Right lobe of liver (tissue), 4 donors: Measurements from ENCODE around the gene RTF1.

Experiments
- POLR2A ChIP-seq: fragments of 450-650 bp; IDR thresholded peaks from one replicate; pipeline ENCODE4 v1.6.1; 2017; ENCODE audit warnings: antibody characterized with exemption, mild to moderate bottlenecking
- TF ChIP-seq, protein P1 (sequence below), 4 donors: fragments of 200-600 bp in 3 of 4; fragments of 450-650 bp in 1 of 4; IDR thresholded peaks; one replicate each; pipeline versions ENCODE4 v1.5.1 to v1.8.0; 2016 to 2022; ENCODE audit warnings: antibody characterized with exemption in 4 of 4, mild to moderate bottlenecking in 2 of 4
- donor health status: DM: no; HTN: no; CAD: no.
- donor health status: DM: no; HTN: no; CAD: no.
- donor health status: DM: no; HTN: yes; CAD: no.

DNA sequence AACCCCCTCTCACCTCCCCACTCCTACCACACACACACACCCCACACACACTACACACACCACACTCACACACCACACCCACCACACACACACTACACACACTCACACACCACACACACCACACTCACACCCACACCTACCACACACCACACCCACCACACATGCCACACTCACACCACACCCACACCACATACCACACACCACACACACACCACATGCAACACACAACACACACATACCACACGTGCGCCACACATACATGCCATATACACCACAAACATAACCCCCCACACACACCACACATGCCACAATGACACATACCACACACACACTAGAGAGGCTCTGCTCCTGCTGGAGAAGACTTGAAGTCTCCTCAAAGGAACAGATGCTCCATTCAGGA is 70.9 kb downstream of the RTF1 start:
- TF ChIP-seq, protein P1, sequence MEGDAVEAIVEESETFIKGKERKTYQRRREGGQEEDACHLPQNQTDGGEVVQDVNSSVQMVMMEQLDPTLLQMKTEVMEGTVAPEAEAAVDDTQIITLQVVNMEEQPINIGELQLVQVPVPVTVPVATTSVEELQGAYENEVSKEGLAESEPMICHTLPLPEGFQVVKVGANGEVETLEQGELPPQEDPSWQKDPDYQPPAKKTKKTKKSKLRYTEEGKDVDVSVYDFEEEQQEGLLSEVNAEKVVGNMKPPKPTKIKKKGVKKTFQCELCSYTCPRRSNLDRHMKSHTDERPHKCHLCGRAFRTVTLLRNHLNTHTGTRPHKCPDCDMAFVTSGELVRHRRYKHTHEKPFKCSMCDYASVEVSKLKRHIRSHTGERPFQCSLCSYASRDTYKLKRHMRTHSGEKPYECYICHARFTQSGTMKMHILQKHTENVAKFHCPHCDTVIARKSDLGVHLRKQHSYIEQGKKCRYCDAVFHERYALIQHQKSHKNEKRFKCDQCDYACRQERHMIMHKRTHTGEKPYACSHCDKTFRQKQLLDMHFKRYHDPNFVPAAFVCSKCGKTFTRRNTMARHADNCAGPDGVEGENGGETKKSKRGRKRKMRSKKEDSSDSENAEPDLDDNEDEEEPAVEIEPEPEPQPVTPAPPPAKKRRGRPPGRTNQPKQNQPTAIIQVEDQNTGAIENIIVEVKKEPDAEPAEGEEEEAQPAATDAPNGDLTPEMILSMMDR (IDR thresholded peaks at IDR 0.05), result no peak
- no peak for TF ChIP-seq POLR2A
